ENCODE data around the gene RASSF3. TPM values are rescaled to one million over a fixed set of nuclear protein-coding genes. Genes with fewer than 3 reads are reported as not detected.
"Not testable (repeated sequence)": the region's sequence is repeated elsewhere in the genome, so short reads cannot be mapped to it uniquely, and the experiment has no call there.

Gene RASSF3
- total RNA-seq, 1 donor from 2014 or later = 31.8 TPM

DNA sequence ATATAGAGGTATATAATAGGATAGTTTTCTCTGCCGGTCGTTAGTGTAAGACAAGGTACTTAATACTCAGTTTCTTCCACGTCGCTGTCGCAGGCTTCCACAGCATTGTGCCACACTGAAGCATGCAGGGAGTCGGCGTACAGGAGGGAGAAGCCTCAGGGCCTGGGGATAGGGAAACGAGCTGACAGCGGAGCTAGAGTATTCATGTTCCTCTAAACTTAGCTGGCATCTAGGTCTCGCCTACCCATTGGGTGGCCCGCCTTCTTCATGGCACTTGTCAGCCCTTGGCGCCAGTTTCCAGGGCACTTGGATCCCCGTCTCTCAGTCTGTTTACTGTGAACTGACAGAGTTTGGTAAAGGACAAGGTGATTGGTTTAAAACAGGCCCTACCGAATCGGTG lies 75.3 kb downstream of the RASSF3 start:
- peaks cover 3 to 12% (median 8%) of the 10 kb centered on the region in 3 donors for H3K4me1 ChIP-seq (ENCODE audit: control insufficient read depth in 3 of 3, insufficient read depth in 3 of 3, low read length in 3 of 3)
- H3K36me3 ChIP-seq (ENCODE audit: control insufficient read depth in 3 of 3, insufficient read depth in 3 of 3, low read length in 3 of 3) = peaks cover 2 to 8% (median 6%) of the 10 kb centered on the region in 3 donors
- H3K27ac ChIP-seq (ENCODE audit: low read depth, low read length) = no peak overlapping the region
- no peaks in the 10 kb centered on the region for H3K27me3 ChIP-seq (ENCODE audit: control insufficient read depth in 3 of 3, insufficient read depth in 3 of 3, low read length in 3 of 3)
- no peak overlapping the region for H3K4me3 ChIP-seq (ENCODE audit: low read length in 3 of 3)
- no peak overlapping the region for H3K9ac ChIP-seq (ENCODE audit: low read depth in 1 of 3, low read length in 3 of 3)
- no peaks in the 10 kb centered on the region for H3K9me3 ChIP-seq (ENCODE audit: control insufficient read depth in 3 of 3, low read length in 3 of 3)

DNA sequence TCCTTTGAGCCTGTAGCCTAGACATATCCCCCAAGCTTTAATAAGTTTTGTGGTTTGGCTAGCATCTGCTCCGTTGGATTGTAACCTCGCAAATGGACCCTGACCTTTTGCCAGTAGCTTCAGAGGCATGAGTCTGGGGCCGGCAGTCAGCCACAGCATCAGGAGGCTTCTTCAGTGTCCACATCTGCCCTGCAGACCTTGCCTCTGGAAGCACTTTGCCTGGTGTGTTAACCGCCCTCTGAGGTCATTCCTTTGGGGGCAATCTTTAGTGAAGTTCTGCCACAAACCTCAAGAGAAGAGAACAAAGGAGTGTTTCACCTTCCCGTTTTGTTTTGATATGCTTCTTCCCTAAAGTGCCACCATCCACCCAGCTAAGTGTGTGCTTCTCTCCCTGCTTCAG lies 77.5 kb downstream of the RASSF3 start:
- Histone ChIP-seq H3K27me3 (ENCODE audit: control insufficient read depth in 3 of 3, insufficient read depth in 3 of 3, low read length in 3 of 3) (no peaks in the 10 kb centered on the region), H3K9ac (ENCODE audit: low read depth in 1 of 3, low read length in 3 of 3) (no peak overlapping the region), H3K9me3 (ENCODE audit: control insufficient read depth in 3 of 3, low read length in 3 of 3) (no peaks in the 10 kb centered on the region), H3K27ac (ENCODE audit: low read depth, low read length) (no peak overlapping the region), H3K36me3 (ENCODE audit: control insufficient read depth in 3 of 3, insufficient read depth in 3 of 3, low read length in 3 of 3) (peaks cover 2 to 8% (median 6%) of the 10 kb centered on the region in 3 donors), H3K4me3 (ENCODE audit: low read length in 3 of 3) (no peak overlapping the region), H3K4me1 (ENCODE audit: control insufficient read depth in 3 of 3, insufficient read depth in 3 of 3, low read length in 3 of 3) (peaks cover 3 to 15% (median 14%) of the 10 kb centered on the region in 3 donors)

DNA sequence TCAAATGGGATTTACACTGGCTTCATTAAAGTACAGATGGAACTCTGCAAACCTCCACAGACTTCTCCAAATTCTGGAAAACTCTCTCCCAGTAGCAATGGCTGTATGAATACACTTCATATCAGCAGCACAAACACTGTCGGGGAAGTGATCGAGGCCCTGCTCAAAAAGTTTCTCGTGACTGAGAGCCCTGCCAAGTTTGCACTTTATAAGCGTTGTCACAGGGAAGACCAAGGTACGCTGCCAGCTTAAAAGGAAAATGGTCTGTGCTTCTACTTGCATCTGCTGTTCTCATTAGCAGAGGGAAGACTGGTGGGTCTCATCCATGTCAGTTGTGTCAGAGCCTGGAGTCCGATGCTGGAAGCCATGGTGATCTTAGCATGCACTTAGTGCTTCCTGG lies 77.9 kb downstream of the RASSF3 start:
- no peaks in the 10 kb centered on the region for H3K9me3 ChIP-seq (ENCODE audit: control insufficient read depth in 3 of 3, low read length in 3 of 3)
- H3K27ac ChIP-seq (ENCODE audit: low read depth, low read length) = no peak overlapping the region
- H3K27me3 ChIP-seq (ENCODE audit: control insufficient read depth in 3 of 3, insufficient read depth in 3 of 3, low read length in 3 of 3) = no peaks in the 10 kb centered on the region
- H3K4me3 ChIP-seq (ENCODE audit: low read length in 3 of 3) = no peak overlapping the region
- H3K36me3 ChIP-seq (ENCODE audit: control insufficient read depth in 3 of 3, insufficient read depth in 3 of 3, low read length in 3 of 3) = peaks cover 2 to 8% (median 6%) of the 10 kb centered on the region in 3 donors
- no peak overlapping the region for H3K9ac ChIP-seq (ENCODE audit: low read depth in 1 of 3, low read length in 3 of 3)
- H3K4me1 ChIP-seq (ENCODE audit: control insufficient read depth in 3 of 3, insufficient read depth in 3 of 3, low read length in 3 of 3) = peaks cover 3 to 14% (median 14%) of the 10 kb centered on the region in 3 donors

DNA sequence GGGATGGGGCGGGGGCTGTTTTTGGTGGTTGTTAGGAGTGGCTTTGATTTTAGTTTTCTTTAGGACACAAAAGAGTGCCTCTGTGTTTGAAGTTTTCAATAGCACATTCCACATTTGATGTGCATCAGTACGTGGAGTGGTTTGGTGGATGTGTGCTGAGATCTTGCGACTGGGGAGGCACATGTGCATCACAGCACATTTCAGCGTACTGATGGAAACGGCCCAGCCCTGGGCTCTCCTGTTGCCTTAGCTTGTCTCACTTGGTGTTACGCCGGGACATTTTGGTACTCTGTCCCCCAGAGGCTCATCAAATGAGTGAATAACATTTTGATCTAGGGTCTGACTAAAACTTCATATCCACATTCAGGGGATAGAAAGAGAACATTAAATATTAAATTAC lies 78.4 kb downstream of the RASSF3 start:
- Histone ChIP-seq H3K9me3 (ENCODE audit: control insufficient read depth in 3 of 3, low read length in 3 of 3) (no peaks in the 10 kb centered on the region), H3K36me3 (ENCODE audit: control insufficient read depth in 3 of 3, insufficient read depth in 3 of 3, low read length in 3 of 3) (peaks cover 2 to 8% (median 6%) of the 10 kb centered on the region in 3 donors), H3K27ac (ENCODE audit: low read depth, low read length) (no peak overlapping the region), H3K4me1 (ENCODE audit: control insufficient read depth in 3 of 3, insufficient read depth in 3 of 3, low read length in 3 of 3) (peaks cover 3 to 14% (median 12%) of the 10 kb centered on the region in 3 donors), H3K4me3 (ENCODE audit: low read length in 3 of 3) (no peak overlapping the region), H3K9ac (ENCODE audit: low read depth in 1 of 3, low read length in 3 of 3) (no peak overlapping the region), H3K27me3 (ENCODE audit: control insufficient read depth in 3 of 3, insufficient read depth in 3 of 3, low read length in 3 of 3) (no peaks in the 10 kb centered on the region)

DNA sequence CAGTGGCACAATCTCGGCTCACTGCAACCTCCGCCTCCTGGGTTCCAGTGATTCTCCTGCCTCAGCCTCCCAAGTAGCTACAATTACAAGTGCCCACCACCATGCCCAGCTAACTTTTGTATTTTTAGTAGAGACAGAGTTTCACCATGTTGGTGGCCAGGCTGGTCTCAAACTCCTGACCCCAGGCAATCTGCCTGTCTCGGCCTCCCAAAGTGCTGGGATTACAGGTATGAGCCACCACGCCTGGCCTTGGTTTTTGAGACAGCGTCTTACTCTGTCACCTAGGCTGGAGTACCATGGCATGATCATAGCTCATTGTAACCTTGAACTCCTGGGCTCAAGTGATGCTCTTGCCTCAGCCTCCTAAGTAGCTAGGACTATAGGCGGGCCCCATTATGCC lies 79.9 kb downstream of the RASSF3 start:
- not testable (repeated sequence) for H3K9me3 ChIP-seq (ENCODE audit: control insufficient read depth in 3 of 3, low read length in 3 of 3); H3K27ac ChIP-seq (ENCODE audit: low read depth, low read length); H3K4me3 ChIP-seq (ENCODE audit: low read length in 3 of 3); H3K27me3 ChIP-seq (ENCODE audit: control insufficient read depth in 3 of 3, insufficient read depth in 3 of 3, low read length in 3 of 3); H3K9ac ChIP-seq (ENCODE audit: low read depth in 1 of 3, low read length in 3 of 3)
- Histone ChIP-seq H3K36me3 (ENCODE audit: control insufficient read depth in 3 of 3, insufficient read depth in 3 of 3, low read length in 3 of 3) (peaks cover 2 to 16% (median 6%) of the 10 kb centered on the region in 3 donors), H3K4me1 (ENCODE audit: control insufficient read depth in 3 of 3, insufficient read depth in 3 of 3, low read length in 3 of 3) (peaks cover 3 to 14% (median 12%) of the 10 kb centered on the region in 3 donors)

DNA sequence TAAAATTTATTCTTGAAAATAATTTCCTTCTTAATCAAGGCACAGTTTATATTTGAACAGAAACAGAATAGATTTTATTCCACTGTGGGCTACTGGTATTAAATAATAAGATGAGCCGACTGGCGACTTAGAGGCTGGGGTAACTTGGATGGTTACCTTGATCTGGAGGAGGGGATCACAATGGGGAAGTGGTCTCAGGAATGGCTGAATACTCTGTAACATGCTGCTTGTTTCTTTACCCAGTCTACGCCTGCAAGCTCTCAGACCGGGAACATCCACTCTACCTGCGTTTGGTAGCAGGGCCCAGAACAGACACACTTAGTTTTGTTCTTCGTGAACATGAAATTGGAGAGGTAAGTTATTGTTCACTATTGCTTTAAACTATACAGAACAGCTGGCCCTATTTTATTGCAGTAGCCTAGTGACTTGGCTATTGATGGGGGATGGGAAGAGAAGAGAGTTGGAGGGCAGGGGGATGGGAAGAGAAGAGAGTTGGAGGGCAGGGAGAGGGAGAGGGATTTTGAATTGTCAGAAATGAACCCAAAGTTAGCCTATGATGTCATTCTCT lies 81.0 kb downstream of the RASSF3 start:
- peaks cover 0 to 15% (median 9%) of the 10 kb centered on the region in 3 donors for H3K36me3 ChIP-seq (ENCODE audit: control insufficient read depth in 3 of 3, insufficient read depth in 3 of 3, low read length in 3 of 3)
- H3K4me3 ChIP-seq (ENCODE audit: low read length in 3 of 3) = no peak overlapping the region
- no peaks in the 10 kb centered on the region for H3K9me3 ChIP-seq (ENCODE audit: control insufficient read depth in 3 of 3, low read length in 3 of 3)
- no peak overlapping the region for H3K9ac ChIP-seq (ENCODE audit: low read depth in 1 of 3, low read length in 3 of 3)
- H3K4me1 ChIP-seq (ENCODE audit: control insufficient read depth in 3 of 3, insufficient read depth in 3 of 3, low read length in 3 of 3) = peaks cover 3 to 14% (median 12%) of the 10 kb centered on the region in 3 donors
- H3K27me3 ChIP-seq (ENCODE audit: control insufficient read depth in 3 of 3, insufficient read depth in 3 of 3, low read length in 3 of 3) = no peaks in the 10 kb centered on the region
- H3K27ac ChIP-seq (ENCODE audit: low read depth, low read length) = no peak overlapping the region

DNA sequence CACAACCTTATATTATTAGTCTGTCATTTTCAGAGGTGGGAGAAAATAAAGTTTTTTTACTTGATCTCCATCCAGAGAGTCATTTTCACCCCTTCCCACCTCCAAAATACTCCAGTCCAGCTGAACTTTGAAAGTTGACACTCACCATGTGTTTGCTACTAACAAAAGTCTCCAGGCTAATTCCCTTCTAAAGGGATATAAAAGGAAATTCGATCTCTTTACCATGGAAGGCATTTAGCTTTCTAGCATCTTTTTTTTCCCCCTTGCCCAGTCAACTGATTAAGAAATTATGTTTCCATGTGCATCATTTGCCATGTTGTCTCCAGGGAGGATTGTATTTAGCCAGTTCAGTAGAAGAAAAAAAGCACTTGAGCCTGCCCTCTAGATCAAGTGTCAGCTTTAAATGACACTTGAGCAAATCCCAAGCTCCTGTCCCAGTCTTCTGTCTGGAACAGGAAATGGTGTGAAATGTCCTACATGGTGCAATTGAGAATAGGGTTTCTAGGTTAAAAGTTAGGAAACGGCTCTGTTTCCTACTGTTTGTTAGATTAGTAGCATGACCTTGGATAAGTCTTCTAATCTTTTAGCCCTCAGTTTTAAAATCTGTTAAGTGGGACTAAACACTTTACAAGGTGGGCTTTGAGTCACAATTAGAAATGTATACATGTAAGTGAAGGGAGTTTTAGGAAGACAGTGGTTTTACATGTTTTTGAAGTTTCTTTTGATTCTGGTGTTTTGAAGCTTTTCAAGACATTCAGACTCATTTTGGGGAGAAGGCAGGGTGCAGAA lies 81.7 kb downstream of the RASSF3 start:
- no peaks in the 10 kb centered on the region for H3K9me3 ChIP-seq (ENCODE audit: control insufficient read depth in 3 of 3, low read length in 3 of 3)
- H3K36me3 ChIP-seq (ENCODE audit: control insufficient read depth in 3 of 3, insufficient read depth in 3 of 3, low read length in 3 of 3) = peaks cover 0 to 15% (median 9%) of the 10 kb centered on the region in 3 donors
- no peak overlapping the region for H3K9ac ChIP-seq (ENCODE audit: low read depth in 1 of 3, low read length in 3 of 3)
- H3K4me1 ChIP-seq (ENCODE audit: control insufficient read depth in 3 of 3, insufficient read depth in 3 of 3, low read length in 3 of 3) = peaks cover 3 to 14% (median 12%) of the 10 kb centered on the region in 3 donors
- no peak overlapping the region for H3K27ac ChIP-seq (ENCODE audit: low read depth, low read length)
- H3K27me3 ChIP-seq (ENCODE audit: control insufficient read depth in 3 of 3, insufficient read depth in 3 of 3, low read length in 3 of 3) = no peaks in the 10 kb centered on the region
- H3K4me3 ChIP-seq (ENCODE audit: low read length in 3 of 3) = no peak overlapping the region

DNA sequence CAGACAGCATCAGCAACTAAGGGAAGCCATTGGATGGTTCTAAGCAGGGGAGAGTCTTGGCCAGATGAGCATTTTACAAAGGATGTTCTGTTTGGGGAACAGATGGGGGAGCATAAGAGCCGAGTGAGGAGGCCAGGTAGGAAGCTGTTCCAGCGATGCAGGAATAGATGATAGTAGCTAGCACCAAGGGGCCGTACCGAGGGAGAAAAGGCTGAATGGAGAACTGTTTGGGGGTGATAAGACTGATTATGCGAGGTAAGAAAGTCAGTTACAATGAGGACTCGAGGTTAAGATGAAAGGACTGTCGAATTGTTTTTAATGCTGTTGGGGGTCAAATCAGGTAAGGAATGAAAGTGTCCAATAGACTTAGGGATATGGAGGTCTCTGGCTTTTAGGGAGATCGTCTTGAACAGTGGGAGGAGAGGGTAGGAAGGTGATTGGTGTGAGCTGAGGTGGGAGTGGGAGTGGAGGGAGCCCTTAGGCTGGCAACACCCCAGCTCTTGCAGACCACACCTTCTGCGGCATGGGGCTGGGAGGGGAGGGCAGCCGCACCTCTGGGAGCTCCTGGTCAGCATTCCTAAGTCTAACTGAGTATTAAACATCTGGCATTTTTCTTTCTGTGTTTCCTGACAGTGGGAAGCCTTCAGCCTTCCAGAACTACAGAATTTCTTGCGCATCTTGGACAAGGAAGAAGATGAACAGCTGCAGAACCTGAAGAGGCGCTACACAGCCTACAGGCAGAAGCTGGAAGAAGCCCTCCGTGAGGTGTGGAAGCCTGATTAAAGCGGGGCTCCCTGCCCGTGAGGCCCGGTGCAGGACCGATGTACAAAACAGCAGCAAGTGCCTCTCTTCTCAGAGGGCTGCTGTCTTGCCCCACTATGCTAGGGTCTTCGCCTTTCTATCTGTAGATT lies 84.1 kb downstream of the RASSF3 start:
- H3K9ac ChIP-seq (ENCODE audit: low read depth in 1 of 3, low read length in 3 of 3) = no peak overlapping the region

DNA sequence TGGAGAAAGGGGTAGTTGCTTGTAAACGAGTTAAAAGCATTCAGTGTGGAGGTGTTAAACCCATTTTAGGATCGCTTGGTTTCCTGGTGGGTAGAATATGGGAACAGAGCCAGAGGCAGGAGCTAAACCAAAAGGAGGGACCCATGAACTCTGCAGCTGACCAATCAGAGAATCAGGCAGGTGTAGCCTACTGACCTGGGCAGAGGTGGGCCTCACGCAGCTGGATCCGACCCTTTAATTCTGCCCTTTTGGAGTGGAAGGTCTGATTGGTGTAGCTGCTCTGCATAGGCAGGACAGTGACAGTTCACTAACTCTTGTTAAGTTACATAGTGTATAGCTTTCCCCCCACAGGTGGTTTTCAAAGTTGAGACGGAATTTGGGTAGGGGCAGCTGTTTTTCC lies 85.3 kb downstream of the RASSF3 start:
- Histone ChIP-seq H3K9ac (ENCODE audit: low read depth in 1 of 3, low read length in 3 of 3) (peak overlapping the region in 1 of 3 donors; percentile 16), H3K9me3 (ENCODE audit: control insufficient read depth in 3 of 3, low read length in 3 of 3) (no peaks in the 10 kb centered on the region), H3K4me3 (ENCODE audit: low read length in 3 of 3) (no peak overlapping the region), H3K27ac (ENCODE audit: low read depth, low read length) (no peak overlapping the region), H3K36me3 (ENCODE audit: control insufficient read depth in 3 of 3, insufficient read depth in 3 of 3, low read length in 3 of 3) (peaks cover 0 to 13% (median 4%) of the 10 kb centered on the region in 3 donors), H3K27me3 (ENCODE audit: control insufficient read depth in 3 of 3, insufficient read depth in 3 of 3, low read length in 3 of 3) (no peaks in the 10 kb centered on the region), H3K4me1 (ENCODE audit: control insufficient read depth in 3 of 3, insufficient read depth in 3 of 3, low read length in 3 of 3) (peaks cover 0 to 6% (median 3%) of the 10 kb centered on the region in 3 donors)

More for the DNA sequence above, 84.1 kb downstream of the RASSF3 start:
- Histone ChIP-seq H3K9me3 (ENCODE audit: control insufficient read depth in 3 of 3, low read length in 3 of 3) (no peaks in the 10 kb centered on the region), H3K27me3 (ENCODE audit: control insufficient read depth in 3 of 3, insufficient read depth in 3 of 3, low read length in 3 of 3) (no peaks in the 10 kb centered on the region), H3K4me1 (ENCODE audit: control insufficient read depth in 3 of 3, insufficient read depth in 3 of 3, low read length in 3 of 3) (peaks cover 0 to 6% (median 3%) of the 10 kb centered on the region in 3 donors), H3K4me3 (ENCODE audit: low read length in 3 of 3) (no peak overlapping the region), H3K36me3 (ENCODE audit: control insufficient read depth in 3 of 3, insufficient read depth in 3 of 3, low read length in 3 of 3) (peaks cover 0 to 13% (median 4%) of the 10 kb centered on the region in 3 donors), H3K27ac (ENCODE audit: low read depth, low read length) (no peak overlapping the region)
